Fibroblast of skin of abdomen (primary cell): Measurements from ENCODE around the gene LRIT2.
"Not testable (repeated sequence)": the region's sequence is repeated elsewhere in the genome, so short reads cannot be mapped to it uniquely, and the experiment has no call there.

Experiments used
- DNase-seq: peaks from one replicate; pipeline ENCODE4 v3.0.0-alpha.2; 2013

The LRIT2 gene

GRCh38 chr10:84180386-84180785 is 45.0 kb downstream of the LRIT2 start:
- not testable (repeated sequence) for DNase-seq

GRCh38 chr10:84179059-84179710 is 46.2 kb downstream of the LRIT2 start:
- DNase-seq = no peak

GRCh38 chr10:84178160-84178609 is 47.2 kb downstream of the LRIT2 start:
- DNase-seq = no peak

- DNase-seq = no peak
These were observed 47.7 kb downstream of the LRIT2 start for GRCh38 chr10:84177541-84178141.

- no peak for DNase-seq
These were observed 48.4 kb downstream of the LRIT2 start for GRCh38 chr10:84176836-84177474.

- DNase-seq = no peak
These were observed 49.0 kb downstream of the LRIT2 start for GRCh38 chr10:84176351-84176750.

GRCh38 chr10:84175436-84175835 is 49.9 kb downstream of the LRIT2 start:
- no peak for DNase-seq

- DNase-seq = no peak
These were observed 51.8 kb downstream of the LRIT2 start, which contains the start of gene GPR15LG for GRCh38 chr10:84173501-84173929. GPR15LG (plus strand) TSS chr10:84173801; CDS start chr10:84173852, 51 bp downstream.

GRCh38 chr10:84172467-84173356 is 52.6 kb downstream of the LRIT2 start:
- DNase-seq = no peak

- DNase-seq = not testable (repeated sequence)
These were observed 53.5 kb downstream of the LRIT2 start for GRCh38 chr10:84171700-84172466.

- DNase-seq = not testable (repeated sequence)
These were observed 54.1 kb downstream of the LRIT2 start for GRCh38 chr10:84171237-84171636.
